Mammary epithelial cell (primary cell): ENCODE results near the gene TCF12.

Source experiments
- EZH2 ChIP-seq: IDR thresholded peaks from 2 replicates; pipeline ENCODE4 v1.6.1; 2012; ENCODE audit warnings: low read length, inconsistent platforms, borderline replicate concordance
- TF ChIP-seq, protein P1 (sequence below), 2 donors: IDR thresholded peaks in 1 of 2; conservative IDR thresholded peaks in 1 of 2; 2 replicates each; pipeline ENCODE4 v1.5.1; 2011 to 2012; ENCODE audit warnings: inconsistent platforms in 2 of 2, low read length in 2 of 2, mild to moderate bottlenecking in 2 of 2, control low read depth in 1 of 2, low read depth in 1 of 2; ENCODE audit not compliant: insufficient read depth in 1 of 2; ENCODE audit errors: extremely low read depth in 1 of 2

DNA sequence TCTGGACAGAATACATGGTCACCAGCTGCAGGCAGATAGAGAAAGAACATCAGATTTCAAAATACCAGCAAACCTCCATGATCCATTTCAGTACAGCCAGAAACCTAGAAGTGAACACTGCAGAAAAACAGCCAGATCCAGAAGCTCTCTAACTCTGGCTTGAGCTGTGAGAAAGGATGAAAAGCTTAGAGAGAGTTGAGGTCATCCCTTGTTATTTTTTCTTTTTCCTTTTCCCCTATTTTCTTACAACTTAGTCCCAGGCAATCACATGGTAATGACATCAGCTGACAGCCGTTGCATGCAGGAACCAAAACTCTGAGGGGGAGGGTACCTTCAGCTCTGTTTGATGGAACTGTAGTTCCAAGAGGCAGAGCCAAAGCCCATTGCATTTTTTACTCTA lies 113.2 kb downstream of the TCF12 start:
- TF ChIP-seq, protein P1, sequence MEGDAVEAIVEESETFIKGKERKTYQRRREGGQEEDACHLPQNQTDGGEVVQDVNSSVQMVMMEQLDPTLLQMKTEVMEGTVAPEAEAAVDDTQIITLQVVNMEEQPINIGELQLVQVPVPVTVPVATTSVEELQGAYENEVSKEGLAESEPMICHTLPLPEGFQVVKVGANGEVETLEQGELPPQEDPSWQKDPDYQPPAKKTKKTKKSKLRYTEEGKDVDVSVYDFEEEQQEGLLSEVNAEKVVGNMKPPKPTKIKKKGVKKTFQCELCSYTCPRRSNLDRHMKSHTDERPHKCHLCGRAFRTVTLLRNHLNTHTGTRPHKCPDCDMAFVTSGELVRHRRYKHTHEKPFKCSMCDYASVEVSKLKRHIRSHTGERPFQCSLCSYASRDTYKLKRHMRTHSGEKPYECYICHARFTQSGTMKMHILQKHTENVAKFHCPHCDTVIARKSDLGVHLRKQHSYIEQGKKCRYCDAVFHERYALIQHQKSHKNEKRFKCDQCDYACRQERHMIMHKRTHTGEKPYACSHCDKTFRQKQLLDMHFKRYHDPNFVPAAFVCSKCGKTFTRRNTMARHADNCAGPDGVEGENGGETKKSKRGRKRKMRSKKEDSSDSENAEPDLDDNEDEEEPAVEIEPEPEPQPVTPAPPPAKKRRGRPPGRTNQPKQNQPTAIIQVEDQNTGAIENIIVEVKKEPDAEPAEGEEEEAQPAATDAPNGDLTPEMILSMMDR (conservative IDR thresholded peaks at IDR 0.05 in 1 of 2, IDR thresholded peaks at IDR 0.05 in 1 of 2; ENCODE audit: extremely low read depth in 1 of 2, insufficient read depth in 1 of 2, low read depth in 1 of 2, low read length in 2 of 2), result no peak
- TF ChIP-seq EZH2, result no peak
